ENCODE results near the gene NTNG1.
A peak's percentile ranks its signal among the peaks of the same experiment; 100 is the strongest.

NTNG1 gene

GRCh38 chr1:107419003-107419402 is 278.2 kb downstream of the NTNG1 start:
- DNase-seq = no peak

GRCh38 chr1:107422901-107423300 is 282.1 kb downstream of the NTNG1 start:
- DNase-seq = no peak

- DNase-seq = peak in 1 of 2 experiments; percentile 51
These were observed 289.8 kb downstream of the NTNG1 start for GRCh38 chr1:107430540-107431228.

GRCh38 chr1:107432108-107432507 is 291.3 kb downstream of the NTNG1 start:
- DNase-seq = peak in 1 of 2 experiments; percentile 55

- DNase-seq = no peak
These were observed 292.2 kb downstream of the NTNG1 start for GRCh38 chr1:107433068-107433467.

- DNase-seq = no peak
These were observed 293.0 kb downstream of the NTNG1 start for GRCh38 chr1:107433635-107434360.

GRCh38 chr1:107434361-107434693 is 293.5 kb downstream of the NTNG1 start:
- DNase-seq = no peak

GRCh38 chr1:107436552-107437241 is 295.9 kb downstream of the NTNG1 start:
- no peak for DNase-seq

GRCh38 chr1:107439567-107439966 is 298.7 kb downstream of the NTNG1 start:
- DNase-seq = no peak

- DNase-seq = no peak
These were observed 301.7 kb downstream of the NTNG1 start for GRCh38 chr1:107442551-107442950.

GRCh38 chr1:107443027-107443426 is 302.2 kb downstream of the NTNG1 start:
- no peak for DNase-seq

GRCh38 chr1:107443860-107444259 is 303.0 kb downstream of the NTNG1 start:
- DNase-seq = no peak

- no peak for DNase-seq
These were observed 303.5 kb downstream of the NTNG1 start for GRCh38 chr1:107444302-107444701.

GRCh38 chr1:107449326-107449725 is 308.5 kb downstream of the NTNG1 start:
- DNase-seq = peak; percentile 70 to 83

- DNase-seq = no peak
These were observed 310.2 kb downstream of the NTNG1 start for GRCh38 chr1:107450899-107451664.

- DNase-seq = no peak
These were observed 310.9 kb downstream of the NTNG1 start for GRCh38 chr1:107451715-107452114.

GRCh38 chr1:107454791-107455190 is 314.0 kb downstream of the NTNG1 start:
- no peak for DNase-seq

GRCh38 chr1:107457989-107458388 is 317.1 kb downstream of the NTNG1 start:
- no peak for DNase-seq

- peak; percentile 51 to 56 for DNase-seq
These were observed 318.5 kb downstream of the NTNG1 start for GRCh38 chr1:107459204-107459904.

- DNase-seq = peak in 1 of 2 experiments; percentile 63
These were observed 319.2 kb downstream of the NTNG1 start for GRCh38 chr1:107460035-107460434.

- peak in 1 of 2 experiments; percentile 14 for DNase-seq
These were observed 324.0 kb downstream of the NTNG1 start for GRCh38 chr1:107464827-107465226.

- DNase-seq = no peak
These were observed 326.4 kb downstream of the NTNG1 start for GRCh38 chr1:107467286-107467685.
